Muscle layer of colon (tissue), 2 donors: ENCODE data around the gene NPPB.

Experiments used
- H3K27ac ChIP-seq: one replicate; pipeline ENCODE4 v1.7.0; 2013; ENCODE audit warnings: low read depth, mild to moderate bottlenecking, low read length, moderate library complexity
- H3K27me3 ChIP-seq, 2 donors: one replicate each; pipeline ENCODE4 v1.7.0; 2013; ENCODE audit warnings: low read length in 2 of 2, mild to moderate bottlenecking in 2 of 2; ENCODE audit not compliant: insufficient read depth in 2 of 2, control insufficient read depth in 1 of 2
- H3K36me3 ChIP-seq: one replicate; pipeline ENCODE4 v1.7.0; 2013; ENCODE audit warnings: mild to moderate bottlenecking, low read length; ENCODE audit not compliant: insufficient read depth
- H3K4me1 ChIP-seq: one replicate; pipeline ENCODE4 v1.7.0; 2013; ENCODE audit warnings: mild to moderate bottlenecking, low read length; ENCODE audit not compliant: insufficient read depth
- H3K4me3 ChIP-seq, 2 donors: one replicate each; pipeline ENCODE4 v1.7.0; 2013; ENCODE audit warnings: low read length in 2 of 2, low read depth in 1 of 2, mild to moderate bottlenecking in 1 of 2, moderate library complexity in 1 of 2
- H3K9ac ChIP-seq: one replicate; pipeline ENCODE4 v1.7.0; 2013; ENCODE audit warnings: low read length
- H3K9me3 ChIP-seq: one replicate; pipeline ENCODE4 v1.7.0; 2013; ENCODE audit warnings: mild to moderate bottlenecking, low read length
- donor health status: abdominal sarcoma.
- donor health status: Adenocarcinoma of cecum.

Gene NPPB

GRCh38 chr1:11869104-11869503 is 10.4 kb upstream of the NPPB start:
- Histone ChIP-seq H3K9me3 (no peaks in the 10 kb centered on the region), H3K27me3 (no peaks in the 10 kb centered on the region), H3K4me3 (no peak overlapping the region), H3K4me1 (no peaks in the 10 kb centered on the region), H3K9ac (no peak overlapping the region), H3K36me3 (no peaks in the 10 kb centered on the region), H3K27ac (no peak overlapping the region)

- no peaks in the 10 kb centered on the region for H3K27me3 ChIP-seq
These were observed 9.7 kb upstream of the NPPB start for GRCh38 chr1:11868331-11868980.

GRCh38 chr1:11862890-11863289 is 4.1 kb upstream of the NPPB start:
- Histone ChIP-seq H3K9ac (no peak overlapping the region), H3K27ac (no peak overlapping the region), H3K4me3 (no peak overlapping the region), H3K9me3 (no peaks in the 10 kb centered on the region), H3K27me3 (peaks cover 12 to 25% of the 10 kb centered on the region in 2 donors), H3K36me3 (no peaks in the 10 kb centered on the region), H3K4me1 (no peaks in the 10 kb centered on the region)

More at GRCh38 chr1:11868331-11868980, 9.7 kb upstream of the NPPB start:
- Histone ChIP-seq H3K9me3 (no peaks in the 10 kb centered on the region), H3K36me3 (no peaks in the 10 kb centered on the region), H3K27ac (no peak overlapping the region), H3K9ac (no peak overlapping the region), H3K4me1 (no peaks in the 10 kb centered on the region), H3K4me3 (no peak overlapping the region)

- H3K27ac ChIP-seq = no peak overlapping the region
- no peaks in the 10 kb centered on the region for H3K36me3 ChIP-seq
- no peaks in the 10 kb centered on the region for H3K4me1 ChIP-seq
- no peaks in the 10 kb centered on the region for H3K9me3 ChIP-seq
- H3K4me3 ChIP-seq = no peak overlapping the region
- H3K27me3 ChIP-seq = peaks cover 12 to 30% of the 10 kb centered on the region in 2 donors
- no peak overlapping the region for H3K9ac ChIP-seq
These were observed 1.8 kb upstream of the NPPB start for GRCh38 chr1:11860587-11860986.

- Histone ChIP-seq H3K27ac (no peak overlapping the region), H3K36me3 (no peaks in the 10 kb centered on the region), H3K9me3 (no peaks in the 10 kb centered on the region), H3K4me1 (no peaks in the 10 kb centered on the region), H3K4me3 (no peak overlapping the region), H3K27me3 (peaks cover 12 to 30% of the 10 kb centered on the region in 2 donors), H3K9ac (no peak overlapping the region)
These were observed 1.3 kb upstream of the NPPB start for GRCh38 chr1:11860083-11860482.

- Histone ChIP-seq H3K27ac (no peak overlapping the region), H3K36me3 (no peaks in the 10 kb centered on the region), H3K4me3 (no peak overlapping the region), H3K9me3 (no peaks in the 10 kb centered on the region), H3K4me1 (no peaks in the 10 kb centered on the region), H3K27me3 (peaks cover 12 to 30% of the 10 kb centered on the region in 2 donors), H3K9ac (no peak overlapping the region)
These were observed 475 bp upstream of the NPPB start for GRCh38 chr1:11858968-11859871.

GRCh38 chr1:11858158-11858557 is 587 bp downstream of the NPPB start:
- no peak overlapping the region for H3K9ac ChIP-seq
- no peaks in the 10 kb centered on the region for H3K36me3 ChIP-seq
- H3K4me3 ChIP-seq = no peak overlapping the region
- H3K27me3 ChIP-seq = peaks cover 12 to 30% of the 10 kb centered on the region in 2 donors
- H3K9me3 ChIP-seq = no peaks in the 10 kb centered on the region
- no peak overlapping the region for H3K27ac ChIP-seq
- no peaks in the 10 kb centered on the region for H3K4me1 ChIP-seq

- peaks cover 12 to 30% of the 10 kb centered on the region in 2 donors for H3K27me3 ChIP-seq
- no peak overlapping the region for H3K4me3 ChIP-seq
- no peak overlapping the region for H3K27ac ChIP-seq
These were observed 1.4 kb downstream of the NPPB start for GRCh38 chr1:11857164-11857851.

GRCh38 chr1:11856698-11857097 is 2.0 kb downstream of the NPPB start:
- Histone ChIP-seq H3K27ac (no peak overlapping the region), H3K4me3 (no peak overlapping the region), H3K9ac (no peak overlapping the region), H3K9me3 (no peaks in the 10 kb centered on the region), H3K36me3 (no peaks in the 10 kb centered on the region), H3K4me1 (no peaks in the 10 kb centered on the region), H3K27me3 (peaks cover 12 to 30% of the 10 kb centered on the region in 2 donors)

More at GRCh38 chr1:11857164-11857851, 1.4 kb downstream of the NPPB start:
- no peaks in the 10 kb centered on the region for H3K4me1 ChIP-seq
- H3K36me3 ChIP-seq = no peaks in the 10 kb centered on the region
- H3K9ac ChIP-seq = no peak overlapping the region
- H3K9me3 ChIP-seq = no peaks in the 10 kb centered on the region

- Histone ChIP-seq H3K27me3 (peaks cover 12 to 30% of the 10 kb centered on the region in 2 donors), H3K4me3 (no peak overlapping the region)
These were observed 3.3 kb downstream of the NPPB start for GRCh38 chr1:11855430-11855829.

GRCh38 chr1:11854519-11854918 is 4.2 kb downstream of the NPPB start:
- Histone ChIP-seq H3K27me3 (peaks cover 7 to 22% of the 10 kb centered on the region in 2 donors), H3K36me3 (no peaks in the 10 kb centered on the region), H3K9ac (no peak overlapping the region), H3K4me1 (no peaks in the 10 kb centered on the region), H3K4me3 (no peak overlapping the region), H3K9me3 (no peaks in the 10 kb centered on the region), H3K27ac (no peak overlapping the region)

More at GRCh38 chr1:11855430-11855829, 3.3 kb downstream of the NPPB start:
- no peaks in the 10 kb centered on the region for H3K9me3 ChIP-seq
- no peak overlapping the region for H3K27ac ChIP-seq
- H3K36me3 ChIP-seq = no peaks in the 10 kb centered on the region
- no peaks in the 10 kb centered on the region for H3K4me1 ChIP-seq
- H3K9ac ChIP-seq = no peak overlapping the region
